Thyroid gland (tissue), 4 donors: ENCODE measurements around the gene CAMK2G.

Experiments
- CTCF ChIP-seq, 6 experiments: fragments of 200-600 bp in 3 of 6; fragments of 450-650 bp in 3 of 6; sonication (generic) in 3 of 6; IDR thresholded peaks; one replicate each; pipeline ENCODE4 v1.5.1; 2016 to 2019; ENCODE audit warnings: antibody characterized with exemption in 6 of 6, mild to moderate bottlenecking in 2 of 6, inconsistent platforms in 1 of 6, moderate library complexity in 1 of 6
- POLR2A ChIP-seq, 2 donors: fragments of 450-650 bp; IDR thresholded peaks; one replicate each; pipeline ENCODE4 v1.6.1; 2017; ENCODE audit warnings: antibody characterized with exemption in 2 of 2, mild to moderate bottlenecking in 2 of 2, moderate library complexity in 1 of 2

GRCh38 chr10:73769396-73769795 lies 105.0 kb downstream of the CAMK2G start:
- TF ChIP-seq POLR2A (IDR thresholded peaks at IDR 0.05) (no peak), CTCF (IDR thresholded peaks at IDR 0.05) (no peak)
